ENCODE results near the gene SYNCRIP.
A peak's percentile ranks its signal among the peaks of the same experiment; 100 is the strongest.
"Not testable (repeated sequence)": the region's sequence is repeated elsewhere in the genome, so short reads cannot be mapped to it uniquely, and the experiment has no call there.

The SYNCRIP gene

GRCh38 chr6:85672623-85673022, 29.9 kb upstream of the SYNCRIP start:
- no peak overlapping the region for H3K4me3 ChIP-seq (ENCODE audit: low read length)
- no peak for DNase-seq (ENCODE audit: low read depth, low spot score)

- H3K4me3 ChIP-seq (ENCODE audit: low read length): no peak overlapping the region
- DNase-seq (ENCODE audit: low read depth, low spot score): no peak
Observed at GRCh38 chr6:85672050-85672449, 29.4 kb upstream of the SYNCRIP start.

- DNase-seq (ENCODE audit: low read depth, low spot score): no peak
- H3K4me3 ChIP-seq (ENCODE audit: low read length): no peak overlapping the region
Observed at GRCh38 chr6:85670573-85670972, 27.9 kb upstream of the SYNCRIP start.

- no peak overlapping the region for H3K4me3 ChIP-seq (ENCODE audit: low read length)
- peak; percentile 87 for DNase-seq (ENCODE audit: low read depth, low spot score)
Observed at GRCh38 chr6:85669735-85670194, 27.1 kb upstream of the SYNCRIP start.

- H3K4me3 ChIP-seq (ENCODE audit: low read length): no peak overlapping the region
- DNase-seq (ENCODE audit: low read depth, low spot score): no peak
Observed at GRCh38 chr6:85662251-85662650, 19.6 kb upstream of the SYNCRIP start.

- DNase-seq (ENCODE audit: low read depth, low spot score): no peak
- H3K4me3 ChIP-seq (ENCODE audit: low read length): no peak overlapping the region
Observed at GRCh38 chr6:85660181-85660611, 17.5 kb upstream of the SYNCRIP start.

GRCh38 chr6:85650606-85651005, 7.9 kb upstream of the SYNCRIP start:
- DNase-seq (ENCODE audit: low read depth, low spot score): no peak
- H3K4me3 ChIP-seq (ENCODE audit: low read length): no peak overlapping the region

GRCh38 chr6:85644279-85644762, 1.6 kb upstream of the SYNCRIP start:
- peak; percentile 6 for DNase-seq (ENCODE audit: low read depth, low spot score)
- peak overlapping the region; percentile 82 for H3K4me3 ChIP-seq (ENCODE audit: low read length)

- H3K4me3 ChIP-seq (ENCODE audit: low read length): peak overlapping the region; percentile 82
- DNase-seq (ENCODE audit: low read depth, low spot score): peak; percentile 66
Observed at GRCh38 chr6:85643537-85644278, 1.0 kb upstream of the SYNCRIP start.

- peak overlapping the region; percentile 98 for H3K4me3 ChIP-seq (ENCODE audit: low read length)
- DNase-seq (ENCODE audit: low read depth, low spot score): peak; percentile 42
Observed at GRCh38 chr6:85641897-85642773, 551 bp downstream of the SYNCRIP start.

GRCh38 chr6:85641522-85641896, 1.2 kb downstream of the SYNCRIP start:
- no peak for DNase-seq (ENCODE audit: low read depth, low spot score)
- peak overlapping the region; percentile 98 for H3K4me3 ChIP-seq (ENCODE audit: low read length)

- H3K4me3 ChIP-seq (ENCODE audit: low read length): peak overlapping the region; percentile 98
- DNase-seq (ENCODE audit: low read depth, low spot score): no peak
Observed at GRCh38 chr6:85640821-85641220, 1.9 kb downstream of the SYNCRIP start.

- no peak for DNase-seq (ENCODE audit: low read depth, low spot score)
Observed at GRCh38 chr6:85637579-85637978, 5.1 kb downstream of the SYNCRIP start.

GRCh38 chr6:85632164-85632942, 10.3 kb downstream of the SYNCRIP start:
- no peak overlapping the region for H3K4me3 ChIP-seq (ENCODE audit: low read length)
- no peak for DNase-seq (ENCODE audit: low read depth, low spot score)

More at GRCh38 chr6:85637579-85637978, 5.1 kb downstream of the SYNCRIP start:
- no peak overlapping the region for H3K4me3 ChIP-seq (ENCODE audit: low read length)

GRCh38 chr6:85631117-85631516, 11.6 kb downstream of the SYNCRIP start:
- DNase-seq (ENCODE audit: low read depth, low spot score); H3K4me3 ChIP-seq (ENCODE audit: low read length): not testable (repeated sequence)

GRCh38 chr6:85628353-85628752, 14.3 kb downstream of the SYNCRIP start:
- no peak for DNase-seq (ENCODE audit: low read depth, low spot score)
- H3K4me3 ChIP-seq (ENCODE audit: low read length): no peak overlapping the region

- no peak overlapping the region for H3K4me3 ChIP-seq (ENCODE audit: low read length)
- DNase-seq (ENCODE audit: low read depth, low spot score): no peak
Observed at GRCh38 chr6:85620308-85620707, 22.4 kb downstream of the SYNCRIP start.

- H3K4me3 ChIP-seq (ENCODE audit: low read length): no peak overlapping the region
- no peak for DNase-seq (ENCODE audit: low read depth, low spot score)
Observed at GRCh38 chr6:85614780-85615179, 27.9 kb downstream of the SYNCRIP start.
